GM23338 (cell line): ENCODE data around the gene PSMG2.

Source experiments
- EZH2phosphoT487 ChIP-seq: fragments of 200-600 bp; sonication (generic); IDR thresholded peaks from one replicate; pipeline ENCODE4 v1.8.1; 2018; ENCODE audit warnings: antibody characterized with exemption; ENCODE audit not compliant: unreplicated experiment
- POLR2AphosphoS5 ChIP-seq: IDR thresholded peaks from 2 replicates; pipeline ENCODE4 v1.6.1; 2016; ENCODE audit warnings: antibody characterized with exemption, low read depth
- TF ChIP-seq, protein P1 (sequence below), 2 experiments: fragments of 200-600 bp in 1 of 2; sonication (generic) in 1 of 2; conservative IDR thresholded peaks; 2 replicates each; pipeline versions ENCODE4 v1.5.1 to v1.6.1; 2016 to 2017; ENCODE audit warnings: antibody characterized with exemption in 2 of 2, low read depth in 2 of 2, mild to moderate bottlenecking in 2 of 2, moderate library complexity in 1 of 2
- TF ChIP-seq, protein P2 (sequence below): IDR thresholded peaks from one replicate; pipeline ENCODE4 v1.6.1; 2018; ENCODE audit warnings: antibody characterized with exemption; ENCODE audit not compliant: unreplicated experiment

DNA sequence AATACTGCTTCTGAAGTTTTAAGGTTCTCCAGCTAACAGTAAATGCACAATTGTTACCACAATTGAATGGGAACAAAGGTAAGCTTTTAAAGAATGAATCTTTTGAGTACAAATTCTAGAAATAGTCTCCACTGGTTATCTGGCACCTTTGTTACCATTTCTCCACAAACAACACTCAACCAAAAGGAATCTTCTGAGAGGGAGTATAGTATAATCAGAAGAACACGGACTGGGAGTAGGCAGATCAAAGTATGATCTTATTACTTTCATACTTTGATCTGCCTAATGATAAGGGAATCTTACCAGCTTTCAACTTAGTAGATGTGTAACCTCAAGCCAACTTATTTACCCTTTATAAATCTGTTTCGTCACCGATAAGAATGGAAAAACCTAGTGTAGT is 1.7 kb upstream of the PSMG2 start:
- no peak for TF ChIP-seq POLR2AphosphoS5
- TF ChIP-seq, protein P1, sequence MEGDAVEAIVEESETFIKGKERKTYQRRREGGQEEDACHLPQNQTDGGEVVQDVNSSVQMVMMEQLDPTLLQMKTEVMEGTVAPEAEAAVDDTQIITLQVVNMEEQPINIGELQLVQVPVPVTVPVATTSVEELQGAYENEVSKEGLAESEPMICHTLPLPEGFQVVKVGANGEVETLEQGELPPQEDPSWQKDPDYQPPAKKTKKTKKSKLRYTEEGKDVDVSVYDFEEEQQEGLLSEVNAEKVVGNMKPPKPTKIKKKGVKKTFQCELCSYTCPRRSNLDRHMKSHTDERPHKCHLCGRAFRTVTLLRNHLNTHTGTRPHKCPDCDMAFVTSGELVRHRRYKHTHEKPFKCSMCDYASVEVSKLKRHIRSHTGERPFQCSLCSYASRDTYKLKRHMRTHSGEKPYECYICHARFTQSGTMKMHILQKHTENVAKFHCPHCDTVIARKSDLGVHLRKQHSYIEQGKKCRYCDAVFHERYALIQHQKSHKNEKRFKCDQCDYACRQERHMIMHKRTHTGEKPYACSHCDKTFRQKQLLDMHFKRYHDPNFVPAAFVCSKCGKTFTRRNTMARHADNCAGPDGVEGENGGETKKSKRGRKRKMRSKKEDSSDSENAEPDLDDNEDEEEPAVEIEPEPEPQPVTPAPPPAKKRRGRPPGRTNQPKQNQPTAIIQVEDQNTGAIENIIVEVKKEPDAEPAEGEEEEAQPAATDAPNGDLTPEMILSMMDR (conservative IDR thresholded peaks at IDR 0.05; ENCODE audit: low read depth in 2 of 2): no peak
- TF ChIP-seq, protein P2, sequence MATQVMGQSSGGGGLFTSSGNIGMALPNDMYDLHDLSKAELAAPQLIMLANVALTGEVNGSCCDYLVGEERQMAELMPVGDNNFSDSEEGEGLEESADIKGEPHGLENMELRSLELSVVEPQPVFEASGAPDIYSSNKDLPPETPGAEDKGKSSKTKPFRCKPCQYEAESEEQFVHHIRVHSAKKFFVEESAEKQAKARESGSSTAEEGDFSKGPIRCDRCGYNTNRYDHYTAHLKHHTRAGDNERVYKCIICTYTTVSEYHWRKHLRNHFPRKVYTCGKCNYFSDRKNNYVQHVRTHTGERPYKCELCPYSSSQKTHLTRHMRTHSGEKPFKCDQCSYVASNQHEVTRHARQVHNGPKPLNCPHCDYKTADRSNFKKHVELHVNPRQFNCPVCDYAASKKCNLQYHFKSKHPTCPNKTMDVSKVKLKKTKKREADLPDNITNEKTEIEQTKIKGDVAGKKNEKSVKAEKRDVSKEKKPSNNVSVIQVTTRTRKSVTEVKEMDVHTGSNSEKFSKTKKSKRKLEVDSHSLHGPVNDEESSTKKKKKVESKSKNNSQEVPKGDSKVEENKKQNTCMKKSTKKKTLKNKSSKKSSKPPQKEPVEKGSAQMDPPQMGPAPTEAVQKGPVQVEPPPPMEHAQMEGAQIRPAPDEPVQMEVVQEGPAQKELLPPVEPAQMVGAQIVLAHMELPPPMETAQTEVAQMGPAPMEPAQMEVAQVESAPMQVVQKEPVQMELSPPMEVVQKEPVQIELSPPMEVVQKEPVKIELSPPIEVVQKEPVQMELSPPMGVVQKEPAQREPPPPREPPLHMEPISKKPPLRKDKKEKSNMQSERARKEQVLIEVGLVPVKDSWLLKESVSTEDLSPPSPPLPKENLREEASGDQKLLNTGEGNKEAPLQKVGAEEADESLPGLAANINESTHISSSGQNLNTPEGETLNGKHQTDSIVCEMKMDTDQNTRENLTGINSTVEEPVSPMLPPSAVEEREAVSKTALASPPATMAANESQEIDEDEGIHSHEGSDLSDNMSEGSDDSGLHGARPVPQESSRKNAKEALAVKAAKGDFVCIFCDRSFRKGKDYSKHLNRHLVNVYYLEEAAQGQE: no peak
- TF ChIP-seq EZH2phosphoT487: no peak
